ENCODE data around the gene CLEC2B.
A peak's percentile ranks its signal among the peaks of the same experiment; 100 is the strongest.

Gene CLEC2B

GRCh38 chr12:9813821-9814798 lies 55.0 kb downstream of the CLEC2B start:
- peak overlapping the region; percentile 41 for H3K4me3 ChIP-seq (ENCODE audit: low read length)
- TF ChIP-seq CTCF (IDR thresholded peaks at IDR 0.05; ENCODE audit: insufficient read depth, low read depth, low read length, missing control alignments) = peak; percentile 94
- peak; percentile 74 for DNase-seq (ENCODE audit: low read depth)

- DNase-seq (ENCODE audit: low read depth) = no peak
- no peak overlapping the region for H3K4me3 ChIP-seq (ENCODE audit: low read length)
- no peak for TF ChIP-seq CTCF (IDR thresholded peaks at IDR 0.05; ENCODE audit: insufficient read depth, low read depth, low read length, missing control alignments)
Measured at GRCh38 chr12:9811621-9812020, 57.5 kb downstream of the CLEC2B start.

DNA sequence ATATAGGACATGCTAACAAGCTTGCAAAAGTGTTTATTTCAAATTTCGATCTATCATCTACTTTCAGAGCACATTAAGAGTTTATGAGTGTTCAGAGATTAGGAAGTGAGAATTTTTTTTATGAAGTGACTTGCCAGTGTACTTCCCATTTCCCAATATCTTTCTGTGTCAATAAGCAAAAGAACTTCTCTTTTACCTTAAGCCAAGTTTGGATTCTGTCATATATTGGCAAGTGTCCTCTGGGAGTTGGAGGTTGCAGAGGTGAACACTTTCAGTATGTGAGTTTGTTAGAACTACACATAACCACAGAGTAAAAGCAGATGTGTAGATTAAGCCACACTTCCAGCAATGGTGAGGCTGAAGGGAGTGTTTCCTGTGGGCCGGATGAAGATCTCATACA lies 58.5 kb downstream of the CLEC2B start:
- no peak for TF ChIP-seq CTCF (IDR thresholded peaks at IDR 0.05; ENCODE audit: insufficient read depth, low read depth, low read length, missing control alignments)
- H3K4me3 ChIP-seq (ENCODE audit: low read length) = no peak overlapping the region
- DNase-seq (ENCODE audit: low read depth) = no peak

GRCh38 chr12:9809866-9810265 lies 59.3 kb downstream of the CLEC2B start:
- DNase-seq (ENCODE audit: low read depth) = no peak
- no peak overlapping the region for H3K4me3 ChIP-seq (ENCODE audit: low read length)
- TF ChIP-seq CTCF (IDR thresholded peaks at IDR 0.05; ENCODE audit: insufficient read depth, low read depth, low read length, missing control alignments) = no peak

DNA sequence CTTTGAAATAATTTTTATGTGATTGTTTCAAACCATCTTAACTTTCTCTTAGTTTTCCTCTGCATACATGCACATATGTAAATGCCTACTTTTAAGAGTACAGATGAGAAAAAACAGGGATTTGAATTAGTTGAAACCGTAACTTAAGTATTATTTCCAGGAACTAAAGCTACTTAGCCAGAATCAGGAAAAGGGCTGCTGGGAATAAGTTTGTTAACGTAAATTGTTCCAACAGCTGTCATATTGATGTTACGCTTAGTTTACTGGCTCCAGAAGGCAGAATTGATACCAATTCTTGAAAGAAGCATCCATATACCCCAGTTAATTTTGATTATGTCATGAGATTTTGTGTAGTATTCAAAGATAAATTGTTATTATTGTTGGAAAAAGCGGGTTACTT lies 59.8 kb downstream of the CLEC2B start:
- no peak for TF ChIP-seq CTCF (IDR thresholded peaks at IDR 0.05; ENCODE audit: insufficient read depth, low read depth, low read length, missing control alignments)
- no peak overlapping the region for H3K4me3 ChIP-seq (ENCODE audit: low read length)
- no peak for DNase-seq (ENCODE audit: low read depth)

- H3K4me3 ChIP-seq (ENCODE audit: low read length) = no peak overlapping the region
- no peak for TF ChIP-seq CTCF (IDR thresholded peaks at IDR 0.05; ENCODE audit: insufficient read depth, low read depth, low read length, missing control alignments)
Measured at GRCh38 chr12:9808504-9808903, 60.6 kb downstream of the CLEC2B start.

More at GRCh38 chr12:9808504-9808903, 60.6 kb downstream of the CLEC2B start:
- peak; percentile 32 for DNase-seq (ENCODE audit: low read depth)

Data from epithelial cell of esophagus (primary cell).